Testis (tissue), 2 donors: ENCODE data around the gene TNS1.

Source experiments
- CTCF ChIP-seq, 3 experiments: fragments of 450-650 bp in 2 of 3; fragments of 200-600 bp in 1 of 3; sonication (generic) in 1 of 3; IDR thresholded peaks; one replicate each; pipeline ENCODE4 v1.5.1; 2016 to 2019; ENCODE audit warnings: antibody characterized with exemption in 3 of 3, mild to moderate bottlenecking in 2 of 3, moderate library complexity in 1 of 3
- POLR2A ChIP-seq: fragments of 450-650 bp; IDR thresholded peaks from one replicate; pipeline ENCODE4 v1.6.1; 2017; ENCODE audit warnings: antibody characterized with exemption, mild to moderate bottlenecking, moderate library complexity

GRCh38 chr2:217870528-217871011 lies 132.2 kb downstream of the TNS1 start:
- TF ChIP-seq CTCF (IDR thresholded peaks at IDR 0.05) = no peak
- no peak for TF ChIP-seq POLR2A
